Measurements from ENCODE around the gene NPHP4. TPM values are rescaled to one million over a fixed set of nuclear protein-coding genes. Genes with fewer than 3 reads are reported as not detected.

The NPHP4 gene
- total and polyA plus RNA-seq, 5 donors from 2014 or later, result 0.29 to 13.2 (median 0.80) TPM

- H3K27me3 Mint-ChIP-seq, result no peaks in the 10 kb centered on the region
- peak overlapping the region in 1 of 4 donors; percentile 50 for H3K4me3 Mint-ChIP-seq
- H3K36me3 Mint-ChIP-seq, result peaks cover 7% of the 10 kb centered on the region
- no peaks in the 10 kb centered on the region for H3K9me3 Mint-ChIP-seq
- no peak for ATAC-seq (ENCODE audit: low read depth in 2 of 2)
- Histone ChIP-seq H3K36me3 (ENCODE audit: control insufficient read depth, insufficient read depth, low read length) (peaks cover 2% of the 10 kb centered on the region), H3K27ac (ENCODE audit: insufficient read depth, low read length, poor library complexity, severe bottlenecking) (no peak overlapping the region), H3K27me3 (ENCODE audit: control insufficient read depth, insufficient read depth, low read length) (no peaks in the 10 kb centered on the region), H3K4me3 (ENCODE audit: low read depth, low read length) (no peak overlapping the region), H3K9me3 (ENCODE audit: control insufficient read depth in 2 of 2, low read length in 2 of 2) (no peaks in the 10 kb centered on the region), H3K4me1 (ENCODE audit: control insufficient read depth, insufficient read depth, low read length, poor library complexity, severe bottlenecking) (peaks cover 4% of the 10 kb centered on the region)
- peaks cover 0 to 34% (median 10%) of the 10 kb centered on the region in 4 donors for H3K4me1 Mint-ChIP-seq
- no peak overlapping the region for H3K27ac Mint-ChIP-seq
- DNase-seq, result no peak
These were observed 14.7 kb upstream of the NPHP4 start for GRCh38 chr1:6006882-6007281.

GRCh38 chr1:6005276-6005917 lies 13.2 kb upstream of the NPHP4 start:
- H3K4me1 Mint-ChIP-seq, result peaks cover 0 to 37% (median 7%) of the 10 kb centered on the region in 4 donors
- ATAC-seq (ENCODE audit: low read depth in 2 of 2), result no peak
- H3K27me3 Mint-ChIP-seq, result no peaks in the 10 kb centered on the region

GRCh38 chr1:6004412-6005123 lies 12.3 kb upstream of the NPHP4 start:
- Histone ChIP-seq H3K27ac (ENCODE audit: insufficient read depth, low read length, poor library complexity, severe bottlenecking) (no peak overlapping the region), H3K9me3 (ENCODE audit: control insufficient read depth in 2 of 2, low read length in 2 of 2) (no peaks in the 10 kb centered on the region), H3K4me1 (ENCODE audit: control insufficient read depth, insufficient read depth, low read length, poor library complexity, severe bottlenecking) (peaks cover 4% of the 10 kb centered on the region), H3K27me3 (ENCODE audit: control insufficient read depth, insufficient read depth, low read length) (no peaks in the 10 kb centered on the region), H3K36me3 (ENCODE audit: control insufficient read depth, insufficient read depth, low read length) (peaks cover 6% of the 10 kb centered on the region), H3K4me3 (ENCODE audit: low read depth, low read length) (no peak overlapping the region)
- Mint-ChIP-seq H3K4me3 (no peak overlapping the region), H3K27ac (no peak overlapping the region), H3K36me3 (peaks cover 10% of the 10 kb centered on the region), H3K4me1 (peaks cover 0 to 41% (median 7%) of the 10 kb centered on the region in 4 donors), H3K27me3 (no peaks in the 10 kb centered on the region), H3K9me3 (no peaks in the 10 kb centered on the region)
- DNase-seq (no peak), ATAC-seq (ENCODE audit: low read depth in 2 of 2) (no peak)

More at GRCh38 chr1:6005276-6005917, 13.2 kb upstream of the NPHP4 start:
- H3K36me3 ChIP-seq (ENCODE audit: control insufficient read depth, insufficient read depth, low read length), result peaks cover 6% of the 10 kb centered on the region
- Mint-ChIP-seq H3K4me3 (no peak overlapping the region), H3K27ac (no peak overlapping the region), H3K9me3 (no peaks in the 10 kb centered on the region), H3K36me3 (peaks cover 10% of the 10 kb centered on the region)
- H3K4me3 ChIP-seq (ENCODE audit: low read depth, low read length), result no peak overlapping the region
- no peak for DNase-seq
- H3K9me3 ChIP-seq (ENCODE audit: control insufficient read depth in 2 of 2, low read length in 2 of 2), result no peaks in the 10 kb centered on the region
- no peak overlapping the region for H3K27ac ChIP-seq (ENCODE audit: insufficient read depth, low read length, poor library complexity, severe bottlenecking)
- H3K4me1 ChIP-seq (ENCODE audit: control insufficient read depth, insufficient read depth, low read length, poor library complexity, severe bottlenecking), result peaks cover 4% of the 10 kb centered on the region
- no peaks in the 10 kb centered on the region for H3K27me3 ChIP-seq (ENCODE audit: control insufficient read depth, insufficient read depth, low read length)

- Histone ChIP-seq H3K4me1 (ENCODE audit: control insufficient read depth, insufficient read depth, low read length, poor library complexity, severe bottlenecking) (peaks cover 4% of the 10 kb centered on the region), H3K27me3 (ENCODE audit: control insufficient read depth, insufficient read depth, low read length) (no peaks in the 10 kb centered on the region), H3K27ac (ENCODE audit: insufficient read depth, low read length, poor library complexity, severe bottlenecking) (peak overlapping the region; percentile 19), H3K36me3 (ENCODE audit: control insufficient read depth, insufficient read depth, low read length) (peaks cover 4% of the 10 kb centered on the region), H3K4me3 (ENCODE audit: low read depth, low read length) (no peak overlapping the region), H3K9me3 (ENCODE audit: control insufficient read depth in 2 of 2, low read length in 2 of 2) (no peaks in the 10 kb centered on the region)
- Mint-ChIP-seq H3K27ac (peak overlapping the region in 1 of 3 donors; percentile 42), H3K9me3 (no peaks in the 10 kb centered on the region), H3K36me3 (peaks cover 10% of the 10 kb centered on the region), H3K27me3 (no peaks in the 10 kb centered on the region), H3K4me1 (peaks cover 0 to 44% (median 7%) of the 10 kb centered on the region in 4 donors), H3K4me3 (peak overlapping the region in 1 of 4 donors; percentile 61)
- ATAC-seq (ENCODE audit: low read depth in 2 of 2) (no peak), DNase-seq (no peak)
These were observed 11.6 kb upstream of the NPHP4 start for GRCh38 chr1:6003568-6004411.

GRCh38 chr1:6002714-6003501 lies 10.7 kb upstream of the NPHP4 start:
- Mint-ChIP-seq H3K36me3 (peaks cover 10% of the 10 kb centered on the region), H3K27me3 (no peaks in the 10 kb centered on the region), H3K4me3 (no peak overlapping the region), H3K4me1 (peaks cover 0 to 53% (median 8%) of the 10 kb centered on the region in 4 donors), H3K9me3 (no peaks in the 10 kb centered on the region), H3K27ac (peak overlapping the region in 1 of 3 donors; percentile 59)
- no peak overlapping the region for H3K27ac ChIP-seq (ENCODE audit: insufficient read depth, low read length, poor library complexity, severe bottlenecking)
- peaks cover 4% of the 10 kb centered on the region for H3K36me3 ChIP-seq (ENCODE audit: control insufficient read depth, insufficient read depth, low read length)
- peaks cover 8% of the 10 kb centered on the region for H3K4me1 ChIP-seq (ENCODE audit: control insufficient read depth, insufficient read depth, low read length, poor library complexity, severe bottlenecking)
- H3K4me3 ChIP-seq (ENCODE audit: low read depth, low read length), result no peak overlapping the region
- no peaks in the 10 kb centered on the region for H3K27me3 ChIP-seq (ENCODE audit: control insufficient read depth, insufficient read depth, low read length)
- ATAC-seq (ENCODE audit: low read depth in 2 of 2), result no peak
- no peaks in the 10 kb centered on the region for H3K9me3 ChIP-seq (ENCODE audit: control insufficient read depth in 2 of 2, low read length in 2 of 2)
- no peak for DNase-seq

GRCh38 chr1:6001992-6002576 lies 9.9 kb upstream of the NPHP4 start:
- no peaks in the 10 kb centered on the region for H3K27me3 ChIP-seq (ENCODE audit: control insufficient read depth, insufficient read depth, low read length)
- no peak overlapping the region for H3K4me3 ChIP-seq (ENCODE audit: low read depth, low read length)
- no peaks in the 10 kb centered on the region for H3K9me3 ChIP-seq (ENCODE audit: control insufficient read depth in 2 of 2, low read length in 2 of 2)
- no peak overlapping the region for H3K4me3 Mint-ChIP-seq
- H3K4me1 ChIP-seq (ENCODE audit: control insufficient read depth, insufficient read depth, low read length, poor library complexity, severe bottlenecking), result peaks cover 9% of the 10 kb centered on the region
- H3K9me3 Mint-ChIP-seq, result no peaks in the 10 kb centered on the region
- no peak for DNase-seq
- peaks cover 4% of the 10 kb centered on the region for H3K36me3 ChIP-seq (ENCODE audit: control insufficient read depth, insufficient read depth, low read length)
- H3K27ac Mint-ChIP-seq, result peak overlapping the region in 2 of 3 donors; percentile 25 to 48
- peaks cover 10% of the 10 kb centered on the region for H3K36me3 Mint-ChIP-seq
- H3K27ac ChIP-seq (ENCODE audit: insufficient read depth, low read length, poor library complexity, severe bottlenecking), result no peak overlapping the region
- no peaks in the 10 kb centered on the region for H3K27me3 Mint-ChIP-seq
- ATAC-seq (ENCODE audit: low read depth in 2 of 2), result no peak
- peaks cover 0 to 54% (median 13%) of the 10 kb centered on the region in 4 donors for H3K4me1 Mint-ChIP-seq
